ENCODE results near the gene DGCR6L. TPM values are rescaled to one million over a fixed set of nuclear protein-coding genes. Genes with fewer than 3 reads are reported as not detected.

The DGCR6L gene
- total and polyA plus RNA-seq, 2 of the 4 experiments (the other 2 are of a cell fraction) = 65.4 to 80.4 TPM

- intact Hi-C loops (cut with micrococcal nuclease) = no loop called here
- H3K27me3 ChIP-seq (ENCODE audit: control insufficient read depth, insufficient read depth, low read length) = peaks cover 58% of the 10 kb centered on the region
- H3K14ac ChIP-seq (replicated peaks; ENCODE audit: low read depth, low read length) = no peak overlapping the region
- H3K4me2 ChIP-seq (ENCODE audit: low read depth, low read length) = no peak overlapping the region
- ATAC-seq (ENCODE audit: low read depth) (no peak), DNase-seq (no peak)
- 0 out of 2 replicates have a peak, but pooled peaks cover 2% of the 10 kb centered on the region for H3K9me1 ChIP-seq (ENCODE audit: insufficient read depth, low read length)
- CTCF ChIA-PET = no interaction called here
- H2AK9ac ChIP-seq (replicated peaks; ENCODE audit: low read depth, low read length, poor library complexity) = no peak overlapping the region
- H4K91ac ChIP-seq (ENCODE audit: insufficient read depth, low read depth, low read length) = no peak overlapping the region
- no peaks in the 10 kb centered on the region for H3K4me1 ChIP-seq (ENCODE audit: control insufficient read depth, insufficient read depth, low read length)
- H3K36me3 ChIP-seq (ENCODE audit: control insufficient read depth, insufficient read depth, low read length) = no peaks in the 10 kb centered on the region
- H3K23ac ChIP-seq (ENCODE audit: low read depth, low read length) = no peak overlapping the region
- no peaks in the 10 kb centered on the region for H3K79me1 ChIP-seq (ENCODE audit: low read depth in 1 of 2, low read length in 2 of 2)
- H3K4me3 ChIP-seq (ENCODE audit: insufficient read depth, low read depth, low read length) = no peak overlapping the region
- H3K18ac ChIP-seq (ENCODE audit: low read depth, low read length) = no peak overlapping the region
- no peak overlapping the region for H3K27ac ChIP-seq (ENCODE audit: insufficient read depth, low read length)
- no peak overlapping the region for H4K8ac ChIP-seq (ENCODE audit: low read depth in 2 of 2, low read length in 2 of 2)
- no peak for TF ChIP-seq SMC3 (IDR thresholded peaks at IDR 0.05; ENCODE audit: low read depth, low read length)
- no peak for TF ChIP-seq RAD21 (IDR thresholded peaks at IDR 0.05; ENCODE audit: low read length)
- TF ChIP-seq CEBPB (IDR thresholded peaks at IDR 0.05; ENCODE audit: low read depth, low read length) = no peak
- no peak for TF ChIP-seq USF2 (IDR thresholded peaks at IDR 0.05; ENCODE audit: low read depth, low read length)
- TF ChIP-seq MAFK (IDR thresholded peaks at IDR 0.05; ENCODE audit: low read depth, low read length) = no peak
- no peak for TF ChIP-seq CTCF (conservative IDR thresholded peaks at IDR 0.05; ENCODE audit: low read depth, low read length)
- TF ChIP-seq NFE2L2 (IDR thresholded peaks at IDR 0.05; ENCODE audit: low read depth, low read length) = no peak
- no peak for TF ChIP-seq MAZ (IDR thresholded peaks at IDR 0.05; ENCODE audit: borderline replicate concordance, low read depth, low read length)
- TF ChIP-seq MXI1 (IDR thresholded peaks at IDR 0.05; ENCODE audit: borderline replicate concordance, low read depth, low read length) = no peak
- TF ChIP-seq ELK1 (IDR thresholded peaks at IDR 0.05; ENCODE audit: borderline replicate concordance, low read depth, low read length) = no peak
- no peak for TF ChIP-seq RCOR1 (IDR thresholded peaks at IDR 0.05; ENCODE audit: insufficient replicate concordance, low read length)
- H2BK20ac ChIP-seq (ENCODE audit: low read depth, low read length) = no peak overlapping the region
- H3K56ac ChIP-seq (ENCODE audit: extremely low read depth, insufficient read depth, low read length) = no peak overlapping the region
- H3K9ac ChIP-seq (ENCODE audit: low read depth, low read length) = no peak overlapping the region
- no peak overlapping the region for H4K5ac ChIP-seq (ENCODE audit: low read depth, low read length)
- no peak overlapping the region for H2AK5ac ChIP-seq (ENCODE audit: low read depth, low read length)
- no peaks in the 10 kb centered on the region for H3K9me3 ChIP-seq (ENCODE audit: control insufficient read depth, insufficient read depth, low read length)
- H2BK15ac ChIP-seq (ENCODE audit: low read depth, low read length) = no peak overlapping the region
- WGBS, 2 experiments (ENCODE audit: extremely low coverage in 2 of 2, insufficient read length in 1 of 2) = 79% methylated on average over 4 of the region's 12 CpGs; no CpG with 5 or more reads in 1 of the 2 experiments
- dilution Hi-C loops (cut with HindIII; ENCODE audit: low sequenced_read_pairs, unreplicated experiment) = no loop called here
- in situ Hi-C loops (cut with MboI; ENCODE audit: low sequenced_read_pairs) = no loop called here
- no TSS peak for BruUV-seq (replicated peaks)
- H3K4ac ChIP-seq (ENCODE audit: low read depth, low read length) = no peak overlapping the region
- H2BK5ac ChIP-seq (ENCODE audit: low read depth, low read length, poor library complexity, severe bottlenecking) = no peak overlapping the region
- POLR2A ChIA-PET (ENCODE audit: unreplicated experiment) = interaction anchor here (0.8 kb wide), 1 partner anchor 24 kb away, joined by 3 read pairs; the partner anchor contains the start of gene DGCR6L
- H2AFZ ChIP-seq (replicated peaks; ENCODE audit: low read length, poor library complexity) = no peak overlapping the region
- no peaks in the 10 kb centered on the region; the same call in 1 of the 2 replicates for H4K20me1 ChIP-seq (ENCODE audit: insufficient read depth, low read length)
- H2BK120ac ChIP-seq (ENCODE audit: low read depth, low read length) = no peak overlapping the region
Measured at GRCh38 chr22:20295262-20296064, 24.4 kb downstream of the DGCR6L start.
